ENCODE data around the gene TM7SF2.

TM7SF2 gene

GRCh38 chr11:65087216-65087615, 24.5 kb upstream of the TM7SF2 start:
- no peak for DNase-seq

- DNase-seq: no peak
Observed at GRCh38 chr11:65087827-65088226, 23.8 kb upstream of the TM7SF2 start.

DNA sequence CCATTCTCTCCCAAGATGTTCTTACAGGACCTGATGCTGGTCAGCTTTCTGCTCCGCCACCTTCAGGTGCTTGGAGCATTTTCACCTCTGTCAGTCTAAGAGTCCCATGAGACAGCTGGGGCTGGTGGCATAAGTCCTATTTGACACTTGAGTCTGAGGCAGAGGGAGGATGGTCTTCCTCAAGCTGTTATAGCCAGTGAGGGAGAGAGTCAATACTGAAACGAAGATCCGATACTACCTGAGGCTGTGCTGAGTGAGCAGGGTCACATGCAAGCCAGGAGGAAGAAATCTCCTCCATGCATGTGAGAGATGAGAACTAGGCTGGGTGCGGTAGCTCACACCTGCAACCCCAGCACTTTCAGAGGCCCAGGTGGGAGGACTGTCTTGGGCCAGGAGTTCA, 22.1 kb upstream of the TM7SF2 start:
- no peak for DNase-seq

DNA sequence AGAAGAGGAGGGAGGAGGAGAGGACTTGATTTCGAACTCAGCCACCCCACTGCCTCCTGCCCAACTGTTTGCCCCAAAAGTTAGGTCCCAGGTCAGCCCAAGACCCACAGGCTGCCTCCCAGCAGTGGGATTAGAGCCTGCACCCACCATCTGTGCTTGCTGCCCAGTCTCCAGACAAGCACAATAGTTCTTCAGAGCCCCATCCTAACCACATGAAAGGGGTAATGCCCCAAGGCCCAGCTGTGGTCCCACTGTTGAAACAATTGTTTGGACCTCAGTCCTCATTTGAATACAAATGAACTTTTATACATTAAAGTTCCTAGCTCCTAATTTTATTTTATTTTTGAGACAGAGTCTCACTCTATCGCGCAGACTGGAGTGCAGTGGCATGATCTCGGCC, 21.0 kb upstream of the TM7SF2 start:
- DNase-seq: no peak

GRCh38 chr11:65095427-65095826, 16.2 kb upstream of the TM7SF2 start:
- DNase-seq: no peak

GRCh38 chr11:65095974-65096806, 15.5 kb upstream of the TM7SF2 start, which contains the start of gene VPS51:
Gene VPS51 (plus strand): TSS chr11:65096214. CDS start chr11:65096251, 37 bp downstream.
- peak; percentile 93 for DNase-seq

GRCh38 chr11:65096926-65097325, 14.7 kb upstream of the TM7SF2 start:
- DNase-seq: no peak

DNA sequence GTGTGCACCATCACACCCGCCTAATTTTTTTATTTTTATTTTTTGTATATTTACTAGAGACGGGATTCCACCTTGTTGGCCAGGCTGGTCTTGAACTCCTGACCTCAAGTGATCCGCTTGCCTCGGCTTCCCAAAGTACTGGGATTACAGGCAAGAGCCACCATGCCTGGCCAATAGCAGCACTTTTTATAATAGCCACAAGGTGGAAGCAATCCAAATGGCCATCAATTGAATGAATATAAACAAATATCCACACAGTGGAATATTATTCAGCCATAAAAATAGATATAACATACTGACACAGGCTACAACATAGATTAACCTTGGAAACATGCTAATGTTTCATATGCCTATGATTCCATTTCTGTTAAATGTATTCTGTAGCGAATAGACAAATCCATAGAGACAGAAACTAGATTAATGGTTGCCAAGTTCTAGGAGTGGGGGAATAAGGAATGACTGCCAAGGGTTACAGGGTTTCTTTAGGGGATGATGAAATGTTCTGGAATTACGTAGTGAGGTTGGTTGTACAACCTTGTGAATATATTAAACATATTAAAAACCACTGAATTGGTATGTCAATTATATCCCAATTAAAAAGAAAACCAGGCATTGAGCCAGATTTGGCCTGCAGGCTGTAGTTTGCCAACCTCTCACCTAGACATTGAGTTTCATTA, 10.9 kb upstream of the TM7SF2 start:
- no peak for DNase-seq

DNA sequence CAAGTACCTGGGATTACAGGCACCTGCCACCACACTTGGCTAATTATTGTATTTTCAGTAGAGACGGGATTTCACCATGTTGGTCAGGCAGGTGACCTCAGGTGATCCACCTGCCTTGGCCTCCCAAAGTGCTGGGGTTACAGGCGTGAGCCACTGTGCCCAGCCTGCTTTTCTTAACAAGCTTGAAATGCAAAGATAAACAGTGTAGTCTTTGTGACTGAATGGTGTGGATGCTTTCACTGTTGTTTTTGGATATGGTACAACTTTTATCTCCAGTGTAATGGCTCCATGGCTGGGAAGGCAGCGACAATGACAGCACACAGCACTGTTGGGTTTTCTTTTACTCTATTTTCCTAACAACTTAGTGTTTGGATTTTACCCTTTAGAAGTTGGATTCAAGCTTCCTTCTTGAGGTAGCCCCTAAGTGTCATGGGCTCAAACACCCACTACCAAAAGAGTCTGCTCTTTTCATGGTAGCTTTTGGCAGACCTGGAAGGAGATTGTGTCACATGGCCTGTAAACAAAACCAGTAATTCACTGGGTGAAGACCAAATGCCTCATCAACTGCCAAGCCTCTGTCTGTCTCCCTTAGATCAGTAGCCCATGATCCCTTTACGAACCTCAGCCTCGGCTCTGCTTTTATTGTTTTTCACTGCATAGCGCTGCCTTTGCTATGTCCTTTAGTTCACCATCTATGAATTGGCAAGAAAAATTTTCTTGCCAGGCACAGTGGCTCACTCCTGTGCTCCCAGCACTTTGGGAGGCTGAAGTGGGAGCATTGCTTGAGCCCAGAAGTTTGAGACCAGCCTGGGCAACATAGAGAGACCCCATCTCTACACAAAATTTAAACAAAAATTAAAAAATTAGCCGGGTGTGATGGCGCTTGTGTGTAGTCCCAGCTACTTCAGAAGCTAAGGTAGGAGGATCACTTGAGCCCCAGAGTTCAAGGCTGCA, 9.3 kb upstream of the TM7SF2 start:
- no peak for DNase-seq

DNA sequence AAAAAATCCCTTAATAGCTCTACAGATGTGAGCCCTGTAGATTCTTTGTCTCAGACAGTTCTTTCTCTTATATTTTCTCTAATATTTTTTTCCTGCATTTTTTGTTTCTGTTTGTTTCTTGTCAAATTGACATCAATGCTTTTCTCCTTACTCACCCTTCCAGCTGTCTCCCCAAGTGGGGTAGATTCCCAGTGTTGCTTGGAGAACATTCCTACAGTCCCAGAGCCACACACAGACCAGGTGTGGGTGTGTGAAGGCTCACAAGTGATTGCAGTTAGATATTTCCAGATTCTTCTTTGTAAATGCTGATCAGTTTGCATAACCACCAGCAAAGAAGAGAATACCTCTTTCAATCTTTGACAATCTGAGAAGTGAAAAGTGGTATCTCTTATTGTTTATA, 8.2 kb upstream of the TM7SF2 start:
- DNase-seq: no peak

DNA sequence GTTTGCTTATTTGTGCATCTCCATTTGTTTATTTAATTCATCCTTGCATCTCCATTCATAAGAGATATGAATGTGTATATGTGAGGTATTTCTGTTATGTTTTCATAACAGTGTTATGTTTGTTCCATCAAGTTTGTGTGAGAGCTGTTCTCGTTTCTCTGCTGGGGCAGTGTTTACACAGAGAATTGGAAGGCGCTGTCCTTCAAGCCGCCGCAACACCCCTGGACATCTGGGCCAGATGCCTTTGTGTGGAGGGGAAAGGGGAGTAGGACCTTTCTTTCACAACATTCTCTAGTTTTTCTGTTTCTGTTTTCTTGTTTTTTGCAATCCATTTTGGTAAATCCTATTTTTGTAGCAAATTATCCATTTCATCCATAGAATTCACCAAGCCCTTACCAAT, 7.0 kb upstream of the TM7SF2 start:
- DNase-seq: no peak

- no peak for DNase-seq
Observed at GRCh38 chr11:65107078-65107477, 4.6 kb upstream of the TM7SF2 start.

GRCh38 chr11:65107751-65108468, 3.8 kb upstream of the TM7SF2 start:
- DNase-seq: no peak

GRCh38 chr11:65108469-65109123, 3.1 kb upstream of the TM7SF2 start:
- DNase-seq: no peak

DNA sequence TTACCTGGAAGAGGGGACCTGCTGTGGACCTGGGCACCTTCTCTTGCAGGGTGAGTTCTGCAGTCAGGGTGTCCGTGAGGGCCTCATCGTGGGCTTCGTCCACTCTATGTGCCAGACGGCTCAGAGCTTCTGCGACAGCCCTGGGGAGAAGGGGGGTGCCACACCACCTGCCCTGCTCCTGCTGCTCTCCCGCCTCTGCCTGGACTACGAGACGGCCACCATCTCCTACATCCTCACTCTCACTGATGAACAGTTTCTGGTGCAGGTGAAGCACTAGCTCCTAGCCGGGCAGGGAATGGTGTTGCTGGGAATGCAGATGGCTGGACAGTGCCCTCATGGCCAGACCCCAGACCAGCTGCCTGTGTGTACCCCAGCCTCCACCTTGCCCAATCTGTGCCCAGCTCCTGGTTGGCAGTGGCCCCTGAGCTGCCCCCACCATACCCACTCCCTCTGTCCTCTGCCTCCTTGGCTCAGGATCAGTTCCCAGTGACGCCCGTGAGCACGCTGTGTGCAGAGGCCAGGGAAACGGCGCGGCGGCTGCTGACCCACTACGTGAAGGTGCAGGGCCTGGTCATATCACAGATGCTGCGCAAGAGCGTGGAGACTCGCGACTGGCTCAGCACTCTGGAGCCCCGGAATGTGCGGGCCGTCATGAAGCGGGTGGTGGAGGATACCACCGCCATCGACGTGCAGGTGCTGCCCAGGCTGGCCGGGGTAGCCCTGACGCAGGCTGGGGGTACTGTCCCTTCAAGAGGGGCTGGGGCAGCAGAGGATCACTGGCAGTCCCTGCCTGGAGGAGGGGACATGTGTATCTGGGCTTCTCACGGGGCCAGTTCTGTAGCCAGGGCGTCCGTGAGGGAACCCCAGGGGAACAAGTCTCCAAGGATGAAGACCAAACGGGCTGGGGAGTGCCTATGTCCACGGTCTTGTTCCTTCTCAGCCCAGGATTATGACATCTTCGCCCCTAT, 2.2 kb upstream of the TM7SF2 start:
- DNase-seq: no peak

- peak; percentile 77 for DNase-seq
Observed at GRCh38 chr11:65110354-65110861, 1.3 kb upstream of the TM7SF2 start.

- DNase-seq: no peak
Observed at GRCh38 chr11:65111159-65111743, 421 bp upstream of the TM7SF2 start.

DNA sequence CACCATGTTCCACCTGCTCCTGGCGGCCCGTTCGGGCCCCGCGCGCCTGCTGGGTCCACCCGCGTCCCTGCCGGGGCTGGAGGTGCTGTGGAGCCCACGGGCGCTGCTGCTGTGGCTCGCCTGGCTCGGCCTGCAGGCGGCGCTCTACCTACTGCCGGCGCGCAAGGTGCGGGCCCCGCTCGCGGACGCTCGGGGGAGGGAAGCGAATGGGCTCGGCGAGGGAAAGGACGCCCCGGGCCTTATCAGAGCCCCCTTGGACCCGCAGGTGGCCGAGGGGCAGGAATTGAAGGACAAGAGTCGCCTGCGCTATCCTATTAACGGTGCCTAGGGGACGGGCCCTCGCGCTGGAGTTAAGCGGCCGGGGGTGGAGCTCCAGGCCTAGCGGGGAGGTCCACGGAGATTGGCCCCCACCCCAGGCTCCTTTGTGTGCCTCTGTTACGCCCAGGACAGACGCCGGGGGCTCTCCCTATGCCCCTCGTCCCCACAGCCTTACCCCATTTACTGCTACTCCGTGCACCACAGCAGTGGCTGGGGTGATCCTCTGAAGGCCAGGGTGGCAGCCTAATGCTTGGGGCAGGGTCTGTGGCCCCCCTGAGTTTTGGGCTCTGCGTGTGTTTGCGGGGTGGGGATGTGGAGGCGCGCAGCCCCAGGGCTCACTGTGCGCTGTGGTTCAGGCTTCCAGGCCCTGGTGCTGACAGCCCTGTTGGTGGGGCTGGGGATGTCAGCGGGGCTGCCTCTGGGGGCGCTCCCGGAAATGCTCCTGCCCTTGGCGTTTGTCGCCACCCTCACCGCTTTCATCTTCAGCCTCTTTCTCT, 1.1 kb downstream of the TM7SF2 start:
- peak; percentile 82 for DNase-seq

DNA sequence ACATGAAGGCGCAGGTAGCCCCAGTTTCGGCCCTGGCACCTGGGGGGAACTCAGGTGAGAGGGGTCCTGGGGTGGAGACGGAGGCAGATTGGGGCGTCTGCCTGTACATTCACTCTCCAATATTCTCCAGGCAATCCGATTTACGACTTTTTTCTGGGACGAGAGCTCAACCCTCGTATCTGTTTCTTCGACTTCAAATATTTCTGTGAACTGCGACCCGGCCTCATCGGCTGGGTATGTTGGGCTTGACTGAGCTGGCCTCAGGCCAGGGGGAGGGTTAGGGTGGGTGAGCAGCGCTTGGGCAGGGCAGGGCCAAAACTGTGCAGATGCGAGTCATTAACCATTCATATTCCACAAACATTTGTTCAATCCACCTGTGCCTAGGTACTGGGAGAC, 1.7 kb downstream of the TM7SF2 start:
- DNase-seq: no peak

All from right kidney (tissue), 1 donor.